OCI-LY3 (cell line): ENCODE data around the gene AFF2.

Experiments
- H2AFZ ChIP-seq: fragments of 200-600, 300-600 bp; shearing (Covaris generic); 2 replicates; pipeline ENCODE4 v1.6.0; 2014; ENCODE audit warnings: antibody characterized with exemption, low read depth, low read length
- H3K27ac ChIP-seq: fragments of 200-600, 300-600 bp; sonication (generic); 2 replicates; pipeline ENCODE4 v1.5.1; 2014; ENCODE audit warnings: mild to moderate bottlenecking, low read length, moderate library complexity, mixed read lengths
- H3K27me3 ChIP-seq: fragments of 200-600, 300-600 bp; sonication (generic); 2 replicates; pipeline ENCODE4 v1.6.1; 2014; ENCODE audit warnings: low read depth, low read length, mixed read lengths
- H3K36me3 ChIP-seq: fragments of 200-600, 300-600 bp; sonication (generic); replicated peaks from 2 replicates; pipeline ENCODE3; 2014; ENCODE audit warnings: low read depth, low read length, mixed read lengths
- H3K4me1 ChIP-seq: fragments of 300-600, 200-600 bp; sonication (generic); 2 replicates; pipeline ENCODE4 v1.6.1; 2014; ENCODE audit warnings: low read length, mixed read lengths
- H3K4me2 ChIP-seq: fragments of 200-600, 300-600 bp; sonication (generic); 2 replicates; pipeline ENCODE4 v1.6.1; 2014; ENCODE audit warnings: low read length, mixed read lengths
- H3K4me3 ChIP-seq: fragments of 300-600, 200-600 bp; sonication (generic); 2 replicates; pipeline ENCODE4 v1.5.1; 2014; ENCODE audit warnings: antibody characterized with exemption, mild to moderate bottlenecking, low read length, moderate library complexity
- H3K79me2 ChIP-seq: fragments of 300-600, 200-600 bp; shearing (Covaris generic); 2 replicates; pipeline ENCODE4 v1.6.1; 2014; ENCODE audit warnings: mild to moderate bottlenecking, low read length, mixed read lengths
- H3K9ac ChIP-seq: fragments of 300-600, 200-600 bp; shearing (Covaris generic); 2 replicates; pipeline ENCODE4 v1.6.0; 2014; ENCODE audit warnings: mild to moderate bottlenecking, low read length, moderate library complexity
- H3K9me3 ChIP-seq: fragments of 200-600, 300-600 bp; shearing (Covaris generic); 2 replicates; pipeline ENCODE4 v1.6.1; 2014; ENCODE audit warnings: low read length, mixed read lengths; ENCODE audit not compliant: insufficient read depth
- H4K20me1 ChIP-seq: fragments of 200-600, 300-600 bp; sonication (generic); 2 replicates; pipeline ENCODE4 v1.6.1; 2016; ENCODE audit warnings: low read length, mixed read lengths; ENCODE audit not compliant: insufficient read depth
- EZH2phosphoT487 ChIP-seq: fragments of 200-600 bp; shearing (Covaris generic); IDR thresholded peaks from 2 replicates; pipeline ENCODE4 v1.6.1; 2018; ENCODE audit warnings: antibody characterized with exemption, mixed run types, low read depth
- TF ChIP-seq, protein P1 (sequence below): fragments of 200-600, 300-600 bp; sonication (generic); IDR thresholded peaks from 2 replicates; pipeline ENCODE4 v1.5.1; 2014; ENCODE audit warnings: antibody characterized with exemption, low read length, low read depth

AFF2 gene

DNA sequence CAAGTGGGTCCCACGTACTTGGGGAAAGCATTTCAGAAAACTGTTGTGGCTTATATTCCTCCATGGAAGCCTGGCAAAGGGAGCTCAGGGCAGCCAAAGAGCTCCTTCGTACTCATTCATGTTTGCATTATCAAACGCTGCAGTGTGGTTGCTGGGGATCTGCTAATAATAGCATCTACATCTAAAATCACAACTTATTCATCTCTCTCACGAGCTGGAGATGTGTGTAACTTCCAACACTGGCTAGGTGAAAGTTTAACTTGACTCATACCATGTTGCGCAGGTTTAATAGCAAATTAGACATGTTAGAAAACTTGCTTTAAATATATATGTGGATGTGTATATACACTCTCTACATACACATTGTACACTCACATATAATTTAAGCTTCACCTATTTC is 415.1 kb downstream of the AFF2 start:
- no peaks in the 10 kb centered on the region for H3K9me3 ChIP-seq
- H3K4me2 ChIP-seq, result no peak overlapping the region
- TF ChIP-seq, protein P1, sequence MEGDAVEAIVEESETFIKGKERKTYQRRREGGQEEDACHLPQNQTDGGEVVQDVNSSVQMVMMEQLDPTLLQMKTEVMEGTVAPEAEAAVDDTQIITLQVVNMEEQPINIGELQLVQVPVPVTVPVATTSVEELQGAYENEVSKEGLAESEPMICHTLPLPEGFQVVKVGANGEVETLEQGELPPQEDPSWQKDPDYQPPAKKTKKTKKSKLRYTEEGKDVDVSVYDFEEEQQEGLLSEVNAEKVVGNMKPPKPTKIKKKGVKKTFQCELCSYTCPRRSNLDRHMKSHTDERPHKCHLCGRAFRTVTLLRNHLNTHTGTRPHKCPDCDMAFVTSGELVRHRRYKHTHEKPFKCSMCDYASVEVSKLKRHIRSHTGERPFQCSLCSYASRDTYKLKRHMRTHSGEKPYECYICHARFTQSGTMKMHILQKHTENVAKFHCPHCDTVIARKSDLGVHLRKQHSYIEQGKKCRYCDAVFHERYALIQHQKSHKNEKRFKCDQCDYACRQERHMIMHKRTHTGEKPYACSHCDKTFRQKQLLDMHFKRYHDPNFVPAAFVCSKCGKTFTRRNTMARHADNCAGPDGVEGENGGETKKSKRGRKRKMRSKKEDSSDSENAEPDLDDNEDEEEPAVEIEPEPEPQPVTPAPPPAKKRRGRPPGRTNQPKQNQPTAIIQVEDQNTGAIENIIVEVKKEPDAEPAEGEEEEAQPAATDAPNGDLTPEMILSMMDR, result no peak
- TF ChIP-seq EZH2phosphoT487, result no peak

DNA sequence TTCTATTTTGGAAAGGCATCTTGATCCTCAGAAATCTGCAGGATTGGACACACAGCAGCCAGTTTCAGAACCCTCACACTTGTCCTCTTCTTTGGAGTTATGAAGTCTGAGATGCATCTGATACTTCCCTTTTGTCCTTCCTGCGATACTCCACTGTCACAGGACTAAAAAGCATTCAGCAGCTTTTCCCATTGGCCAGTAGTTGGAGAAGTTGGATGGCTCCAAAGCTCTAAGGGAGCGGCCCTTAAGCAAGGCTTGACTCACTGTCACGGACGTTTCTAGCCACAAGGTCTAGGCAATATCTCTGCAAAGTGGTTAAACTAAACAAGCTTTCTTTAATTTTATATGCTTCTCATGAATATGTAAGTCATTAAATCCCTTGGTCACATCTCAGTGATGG is 417.0 kb downstream of the AFF2 start:
- H3K4me3 ChIP-seq, result no peak overlapping the region
- no peak overlapping the region for H3K4me2 ChIP-seq
- no peak overlapping the region for H3K27ac ChIP-seq
- peaks cover 21% of the 10 kb centered on the region for H3K4me1 ChIP-seq
- H4K20me1 ChIP-seq, result no peaks in the 10 kb centered on the region
- no peak overlapping the region for H3K9ac ChIP-seq
- H3K9me3 ChIP-seq, result no peaks in the 10 kb centered on the region
- no peaks in the 10 kb centered on the region for H3K79me2 ChIP-seq
- H3K27me3 ChIP-seq, result no peaks in the 10 kb centered on the region
- H2AFZ ChIP-seq, result no peak overlapping the region
- no peak for TF ChIP-seq EZH2phosphoT487
- TF ChIP-seq, protein P1, result no peak
- H3K36me3 ChIP-seq, result no peaks in the 10 kb centered on the region

More for the DNA sequence above, 415.1 kb downstream of the AFF2 start:
- Histone ChIP-seq H3K27ac (no peak overlapping the region), H3K36me3 (no peaks in the 10 kb centered on the region), H4K20me1 (no peaks in the 10 kb centered on the region), H3K9ac (no peak overlapping the region), H3K4me3 (no peak overlapping the region), H3K4me1 (peaks cover 21% of the 10 kb centered on the region), H2AFZ (no peak overlapping the region), H3K27me3 (no peaks in the 10 kb centered on the region), H3K79me2 (no peaks in the 10 kb centered on the region)

GRCh38 chrX:148923631-148924030 is 423.2 kb downstream of the AFF2 start:
- no peak overlapping the region for H3K4me3 ChIP-seq
- H3K27me3 ChIP-seq, result no peaks in the 10 kb centered on the region
- no peaks in the 10 kb centered on the region for H3K4me1 ChIP-seq
- H2AFZ ChIP-seq, result no peak overlapping the region
- H4K20me1 ChIP-seq, result no peaks in the 10 kb centered on the region
- no peaks in the 10 kb centered on the region for H3K36me3 ChIP-seq
- H3K79me2 ChIP-seq, result no peaks in the 10 kb centered on the region
- no peak overlapping the region for H3K9ac ChIP-seq
- H3K4me2 ChIP-seq, result no peak overlapping the region
- no peak overlapping the region for H3K27ac ChIP-seq
- no peaks in the 10 kb centered on the region for H3K9me3 ChIP-seq
- TF ChIP-seq EZH2phosphoT487, result no peak
- TF ChIP-seq, protein P1, result no peak

GRCh38 chrX:148926371-148926770 is 426.0 kb downstream of the AFF2 start:
- Histone ChIP-seq H3K4me3 (no peak overlapping the region), H3K9ac (no peak overlapping the region), H2AFZ (no peak overlapping the region), H3K79me2 (no peaks in the 10 kb centered on the region), H3K4me2 (no peak overlapping the region), H3K27ac (no peak overlapping the region), H3K9me3 (no peaks in the 10 kb centered on the region), H4K20me1 (no peaks in the 10 kb centered on the region), H3K27me3 (no peaks in the 10 kb centered on the region), H3K4me1 (no peaks in the 10 kb centered on the region), H3K36me3 (no peaks in the 10 kb centered on the region)
- TF ChIP-seq, protein P1, result no peak
- TF ChIP-seq EZH2phosphoT487, result no peak
